ENCODE data around the gene HEXB. TPM values are rescaled to one million over a fixed set of nuclear protein-coding genes. Genes with fewer than 3 reads are reported as not detected.

HEXB gene
- total and polyA plus RNA-seq, 2 of the 13 experiments (the other 11 are each of a cell fraction or from before 2014, with no cell fraction given) = 100 to 104 TPM

- 0 out of 2 replicates have a peak, but pooled peaks have one; percentile 63 for TF ChIP-seq RERE (CRISPR knock-in tag; IDR thresholded peaks at IDR 0.05; ENCODE audit: low read depth)
- TF ChIP-seq ZNF552 (CRISPR knock-in tag; IDR thresholded peaks at IDR 0.05; ENCODE audit: borderline replicate concordance) = no peak
- TF ChIP-seq ZBTB10 (CRISPR knock-in tag; IDR thresholded peaks at IDR 0.05; ENCODE audit: borderline replicate concordance) = no peak
- TF ChIP-seq ZNF576 (CRISPR knock-in tag; IDR thresholded peaks at IDR 0.05) = 0 out of 2 replicates have a peak, but pooled peaks have one; percentile 38
- TF ChIP-seq IRF2 (CRISPR knock-in tag; IDR thresholded peaks at IDR 0.05) = peak; percentile 79; the same call in 1 of the 2 replicates
- TF ChIP-seq ZNF180 (CRISPR knock-in tag; IDR thresholded peaks at IDR 0.05; ENCODE audit: borderline replicate concordance, low read depth) = no peak
- no peak for TF ChIP-seq TP53 (CRISPR knock-in tag; conservative IDR thresholded peaks at IDR 0.05)
- TF ChIP-seq ATAD3A (CRISPR knock-in tag; IDR thresholded peaks at IDR 0.05) = no peak
- TF ChIP-seq PHF8 (CRISPR knock-in tag; IDR thresholded peaks at IDR 0.05) = peak; percentile 62
- TF ChIP-seq NFAT5 (CRISPR knock-in tag; IDR thresholded peaks at IDR 0.05) = 0 out of 2 replicates have a peak, but pooled peaks have one; percentile 16
- TF ChIP-seq ZBTB46 (CRISPR knock-in tag; IDR thresholded peaks at IDR 0.05; ENCODE audit: borderline replicate concordance) = no peak
- no peak; the same call in 1 of the 2 replicates for TF ChIP-seq ZNF333 (CRISPR knock-in tag; IDR thresholded peaks at IDR 0.05; ENCODE audit: borderline replicate concordance)
These were observed 44.5 kb upstream of the HEXB start, which contains the start of gene ENC1 (continued) for GRCh38 chr5:74640450-74640953.

Data from HepG2 (cell line).